HCT116 (cell line): Measurements from ENCODE around the gene ZMYM2.

Source experiments
- EZH2 ChIP-seq: fragments of 200-600 bp; sonication (generic); IDR thresholded peaks from 2 replicates; pipeline ENCODE4 v1.6.1; 2017; ENCODE audit warnings: antibody characterized with exemption, mixed run types
- JUND ChIP-seq: IDR thresholded peaks from 2 replicates; pipeline ENCODE4 v1.6.1; 2012
- SIN3A ChIP-seq: IDR thresholded peaks from 2 replicates; pipeline ENCODE4 v1.6.1; 2012; ENCODE audit warnings: low read depth
- ZBTB33 ChIP-seq: IDR thresholded peaks from 2 replicates; pipeline ENCODE4 v1.6.1; 2011; ENCODE audit warnings: mild to moderate bottlenecking, low read length, moderate library complexity; ENCODE audit not compliant: insufficient replicate concordance; ENCODE audit errors: extremely low read depth
- ZNF274 ChIP-seq: fragments of 200-500 bp; sonication (Bioruptor generic); IDR thresholded peaks from 2 replicates; pipeline ENCODE4 v1.6.1; 2014; ENCODE audit warnings: mild to moderate bottlenecking, low read depth, low read length, inconsistent platforms
- TF ChIP-seq, protein P1 (sequence below), 3 experiments: fragments of 200-600 bp in 1 of 3; sonication (generic) in 1 of 3; IDR thresholded peaks in 2 of 3; conservative IDR thresholded peaks in 1 of 3; 2 replicates each; pipeline ENCODE4 v1.5.1; 2012 to 2017; ENCODE audit warnings: low read depth in 2 of 3, low read length in 2 of 3, antibody characterized with exemption in 1 of 3, borderline replicate concordance in 1 of 3, control low read depth in 1 of 3, mild to moderate bottlenecking in 1 of 3, mixed read lengths in 1 of 3, mixed run types in 1 of 3, moderate library complexity in 1 of 3; ENCODE audit not compliant: insufficient read depth in 1 of 3

DNA sequence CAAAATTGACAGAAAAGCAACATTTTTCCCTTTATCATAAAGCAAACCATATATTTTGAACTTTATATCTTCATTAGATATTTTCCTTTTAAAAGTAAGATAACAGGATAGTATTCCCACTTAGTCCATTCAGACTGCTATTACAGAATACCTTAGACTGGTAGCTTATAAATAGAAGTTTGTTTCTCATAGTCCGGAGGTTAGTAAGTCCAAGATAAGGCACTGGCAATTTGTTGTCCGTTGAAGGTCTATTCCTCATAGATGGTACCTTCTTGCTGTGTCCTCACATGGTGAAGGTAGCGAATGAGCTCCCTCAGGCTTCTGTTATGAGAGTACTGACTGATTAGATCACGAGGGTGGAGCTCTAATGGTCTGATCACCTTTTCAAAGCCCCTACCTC, 70.4 kb downstream of the ZMYM2 start:
- TF ChIP-seq ZBTB33 (no peak), JUND (no peak), EZH2 (no peak), ZNF274 (no peak), SIN3A (no peak)
- TF ChIP-seq, protein P1, sequence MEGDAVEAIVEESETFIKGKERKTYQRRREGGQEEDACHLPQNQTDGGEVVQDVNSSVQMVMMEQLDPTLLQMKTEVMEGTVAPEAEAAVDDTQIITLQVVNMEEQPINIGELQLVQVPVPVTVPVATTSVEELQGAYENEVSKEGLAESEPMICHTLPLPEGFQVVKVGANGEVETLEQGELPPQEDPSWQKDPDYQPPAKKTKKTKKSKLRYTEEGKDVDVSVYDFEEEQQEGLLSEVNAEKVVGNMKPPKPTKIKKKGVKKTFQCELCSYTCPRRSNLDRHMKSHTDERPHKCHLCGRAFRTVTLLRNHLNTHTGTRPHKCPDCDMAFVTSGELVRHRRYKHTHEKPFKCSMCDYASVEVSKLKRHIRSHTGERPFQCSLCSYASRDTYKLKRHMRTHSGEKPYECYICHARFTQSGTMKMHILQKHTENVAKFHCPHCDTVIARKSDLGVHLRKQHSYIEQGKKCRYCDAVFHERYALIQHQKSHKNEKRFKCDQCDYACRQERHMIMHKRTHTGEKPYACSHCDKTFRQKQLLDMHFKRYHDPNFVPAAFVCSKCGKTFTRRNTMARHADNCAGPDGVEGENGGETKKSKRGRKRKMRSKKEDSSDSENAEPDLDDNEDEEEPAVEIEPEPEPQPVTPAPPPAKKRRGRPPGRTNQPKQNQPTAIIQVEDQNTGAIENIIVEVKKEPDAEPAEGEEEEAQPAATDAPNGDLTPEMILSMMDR (IDR thresholded peaks at IDR 0.05 in 2 of 3, conservative IDR thresholded peaks at IDR 0.05 in 1 of 3; ENCODE audit: borderline replicate concordance in 1 of 3, insufficient read depth in 1 of 3, low read depth in 2 of 3, low read length in 2 of 3), result no peak
